Spleen (tissue), 7 donors: ENCODE data around the gene GRAMD1B.

Source experiments
- CTCF ChIP-seq, 11 experiments: fragments of 200-600 bp in 7 of 11; fragments of 450-650 bp in 4 of 11; sonication (generic) in 4 of 11; IDR thresholded peaks in 8 of 11; conservative IDR thresholded peaks in 3 of 11; 1 replicate in 7 of 11; 2 replicates in 4 of 11; pipeline versions ENCODE4 v1.4.0 to v1.8.0; 2016 to 2021; ENCODE audit warnings: antibody characterized with exemption in 11 of 11, inconsistent platforms in 4 of 11, mild to moderate bottlenecking in 1 of 11
- POLR2A ChIP-seq, 3 donors: fragments of 450-650 bp; IDR thresholded peaks; one replicate each; pipeline ENCODE4 v1.5.1; 2017; ENCODE audit warnings: antibody characterized with exemption in 3 of 3, mild to moderate bottlenecking in 1 of 3
- POLR2AphosphoS5 ChIP-seq, 3 donors: sonication (generic); formaldehyde crosslinking; IDR thresholded peaks; one replicate each; pipeline ENCODE4 v1.5.1; 2017; ENCODE audit warnings: antibody characterized with exemption in 3 of 3
- donor health status: DM: no; HTN: no; CAD: no; lungs with moderate emphysema.
- donor health status: DM: no; HTN: no; CAD: no.
- donor health status: DM: no; HTN: no; CAD: no.

- TF ChIP-seq CTCF (IDR thresholded peaks at IDR 0.05 in 8 of 11, conservative IDR thresholded peaks at IDR 0.05 in 3 of 11) (no peak), POLR2AphosphoS5 (IDR thresholded peaks at IDR 0.05) (no peak), POLR2A (IDR thresholded peaks at IDR 0.05) (no peak)
Observed at GRCh38 chr11:123601743-123602142, 171.7 kb downstream of the GRAMD1B start.
